COLO829 (cell line): ENCODE measurements around the gene PCSK6.
"Not testable (repeated sequence)": the region's sequence is repeated elsewhere in the genome, so short reads cannot be mapped to it uniquely, and the experiment has no call there.

Source experiments
- DNase-seq: peaks from one replicate; pipeline ENCODE4 v3.0.0; 2012; ENCODE audit warnings: low spot score

The PCSK6 gene

DNA sequence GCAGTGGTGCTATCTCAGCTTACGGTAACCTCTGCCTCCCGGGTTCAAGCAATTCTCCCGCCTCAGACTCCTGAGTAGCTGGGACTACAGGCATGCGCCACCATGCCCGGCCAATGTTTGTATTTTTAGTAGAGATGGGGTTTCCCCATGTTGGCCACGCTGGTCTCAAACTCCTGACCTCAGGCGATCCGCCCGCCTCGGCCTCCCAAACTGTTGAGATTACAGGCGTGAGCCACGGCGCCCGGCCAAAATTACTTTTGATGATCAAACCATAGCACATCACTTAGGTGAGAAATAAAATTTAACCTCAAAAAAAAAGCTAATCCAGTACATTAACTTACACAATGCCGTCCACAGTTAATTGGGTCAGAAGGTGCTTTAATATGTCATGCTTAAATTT is 114.5 kb downstream of the PCSK6 start:
- DNase-seq: not testable (repeated sequence)

DNA sequence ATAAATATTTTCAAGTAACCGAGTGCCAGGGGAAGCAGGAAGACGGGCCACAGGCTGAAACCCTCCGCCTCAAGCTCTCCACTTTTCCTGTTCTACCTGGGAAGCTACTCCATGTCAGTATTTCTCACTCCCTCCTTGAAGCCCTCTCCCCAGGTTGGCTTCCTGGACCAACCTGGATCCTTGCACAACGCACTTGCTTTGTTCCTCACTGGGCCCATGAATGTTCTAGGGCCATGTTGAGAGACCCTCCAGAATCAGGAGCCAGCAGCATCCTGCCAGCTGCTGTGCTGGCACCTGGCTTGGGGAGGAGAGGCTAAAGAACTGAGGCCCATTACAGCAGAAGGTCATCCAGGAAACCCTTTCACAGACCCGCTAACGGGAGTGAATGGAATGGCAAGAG is 115.2 kb downstream of the PCSK6 start:
- no peak for DNase-seq

DNA sequence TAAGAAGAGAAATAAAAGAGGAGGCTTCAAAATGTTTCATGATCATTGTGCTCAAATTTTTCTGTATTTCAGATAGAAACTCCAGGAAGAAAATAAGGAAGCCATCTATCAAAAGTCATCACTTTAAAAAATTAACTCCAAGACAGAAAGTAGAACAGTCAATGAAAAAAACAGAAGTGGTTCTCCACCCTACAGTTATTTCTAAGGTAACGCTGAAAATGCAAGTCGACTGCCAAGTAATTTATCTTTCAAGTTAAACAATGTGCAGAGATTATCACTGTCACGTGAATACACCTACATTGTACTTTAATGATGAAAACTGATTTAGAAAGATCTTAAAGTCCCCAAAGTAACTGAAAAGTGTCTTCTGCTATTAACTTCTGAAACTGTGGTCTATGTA is 115.9 kb downstream of the PCSK6 start:
- no peak for DNase-seq

DNA sequence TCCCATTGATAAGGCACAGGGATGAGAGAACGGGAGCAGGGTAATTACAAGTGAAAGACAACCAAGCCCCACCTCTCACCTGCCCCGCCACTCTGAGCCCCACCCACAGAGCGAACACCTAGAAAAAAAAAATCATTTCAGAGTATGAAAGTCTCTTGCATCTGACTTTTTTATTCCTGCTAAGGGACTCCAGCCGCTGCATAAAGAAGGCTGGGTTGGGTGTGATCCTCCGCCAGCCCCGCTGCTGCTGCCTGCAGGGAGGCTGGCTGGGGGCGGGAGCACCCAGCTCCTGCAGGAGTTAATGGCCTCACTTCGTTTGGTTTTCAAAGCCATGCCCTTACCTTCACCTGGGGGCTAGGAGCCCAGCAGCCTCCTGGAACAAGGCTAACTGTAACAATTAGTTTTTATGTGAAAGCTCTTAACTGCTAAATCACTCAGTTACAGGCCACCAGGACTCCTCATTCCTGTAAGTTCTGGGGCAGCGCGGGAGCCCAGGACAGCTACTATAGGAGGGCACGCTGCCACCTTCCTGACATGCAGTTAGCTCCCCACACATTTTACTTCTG is 116.5 kb downstream of the PCSK6 start:
- DNase-seq: no peak

DNA sequence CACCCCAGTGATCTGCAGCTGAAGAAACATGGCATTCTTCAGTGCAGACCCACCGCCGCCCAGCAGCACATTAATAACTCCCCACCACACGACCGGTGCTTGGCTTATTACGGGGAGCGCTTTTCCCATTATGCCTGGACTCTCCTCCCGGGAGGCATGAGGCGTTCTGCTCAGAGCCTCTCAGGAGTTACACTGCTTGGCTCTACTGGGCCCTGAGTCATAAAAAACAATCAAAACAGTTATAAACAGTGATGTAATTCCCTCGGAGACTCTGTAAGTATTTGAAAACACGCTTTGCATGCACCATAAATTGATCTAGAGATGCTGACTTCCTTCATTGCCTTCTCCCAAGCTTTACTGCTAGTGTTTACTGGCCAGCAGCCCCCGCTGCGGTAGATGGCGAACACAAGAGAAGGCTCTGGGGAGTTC is 117.3 kb downstream of the PCSK6 start:
- DNase-seq: no peak

DNA sequence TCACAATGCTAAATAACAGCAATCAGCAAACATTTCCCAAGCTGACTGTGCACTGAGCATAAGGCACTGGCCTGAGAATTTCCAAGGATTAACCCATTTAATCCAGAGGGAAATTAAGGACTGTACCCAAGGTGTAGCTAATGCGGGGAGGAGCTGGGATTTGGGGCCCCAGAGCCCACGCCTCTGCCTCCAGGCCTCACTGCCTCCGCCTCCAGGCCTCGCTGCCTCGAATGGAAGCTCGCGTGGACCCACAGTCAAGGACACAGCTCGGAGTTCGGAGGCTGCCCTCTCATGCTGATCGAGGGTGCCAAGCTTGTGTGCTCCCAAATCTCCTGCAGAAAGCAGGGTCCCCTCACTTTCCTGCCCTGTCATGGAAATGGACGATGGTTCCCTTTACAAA is 118.0 kb downstream of the PCSK6 start:
- DNase-seq: no peak

DNA sequence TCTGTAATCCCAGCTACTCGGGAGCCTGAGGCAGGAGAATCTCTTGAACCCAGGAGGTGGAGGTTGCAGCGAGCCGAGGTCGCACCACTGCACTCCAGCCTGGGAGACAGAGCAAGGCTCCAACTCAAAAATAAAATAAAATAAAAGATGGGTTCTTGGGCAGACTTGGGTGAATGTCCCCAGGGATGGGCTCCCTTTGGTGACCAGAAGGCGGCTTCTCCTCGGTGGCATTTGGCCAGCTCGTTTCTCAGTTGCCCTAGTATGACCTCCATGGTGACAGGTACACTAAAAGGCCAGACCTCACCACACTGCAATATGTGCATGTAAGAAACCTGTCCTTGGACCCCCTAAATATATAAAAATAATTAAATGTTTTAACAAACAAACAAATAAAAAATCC is 118.4 kb downstream of the PCSK6 start:
- no peak for DNase-seq

DNA sequence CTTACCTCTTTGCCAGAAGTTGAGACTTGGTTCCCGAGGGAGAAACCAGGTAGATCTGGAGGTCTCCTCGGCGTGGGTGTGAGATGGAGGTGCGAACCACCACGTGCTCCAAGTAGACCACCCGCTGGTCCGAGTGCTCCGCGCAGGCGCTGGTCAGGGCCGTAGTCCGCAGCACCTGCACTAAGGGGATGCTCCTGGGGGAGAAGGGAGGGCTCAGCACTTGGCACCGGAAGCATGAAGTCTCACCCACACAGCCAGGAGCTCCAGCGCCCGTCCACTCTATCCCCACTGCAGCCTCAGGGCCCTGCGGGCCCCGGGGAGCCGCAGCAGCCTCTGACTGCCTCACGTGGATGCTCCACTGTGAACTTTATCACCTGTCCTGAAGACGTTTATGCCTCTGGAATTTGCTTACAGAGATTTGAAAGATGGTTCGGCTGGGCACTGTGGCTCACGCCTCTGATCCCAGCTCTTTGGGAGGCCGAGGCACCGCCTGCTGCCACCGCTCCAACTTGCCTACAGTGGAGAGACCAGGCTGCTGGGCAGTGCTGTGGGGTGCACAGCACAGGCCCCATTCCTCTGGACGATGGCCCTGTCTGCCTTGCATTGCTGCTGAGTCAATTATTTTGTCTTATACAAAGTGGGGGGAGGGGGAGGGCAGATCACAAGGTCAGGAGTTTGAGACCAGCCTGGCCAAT is 119.0 kb downstream of the PCSK6 start:
- no peak for DNase-seq

DNA sequence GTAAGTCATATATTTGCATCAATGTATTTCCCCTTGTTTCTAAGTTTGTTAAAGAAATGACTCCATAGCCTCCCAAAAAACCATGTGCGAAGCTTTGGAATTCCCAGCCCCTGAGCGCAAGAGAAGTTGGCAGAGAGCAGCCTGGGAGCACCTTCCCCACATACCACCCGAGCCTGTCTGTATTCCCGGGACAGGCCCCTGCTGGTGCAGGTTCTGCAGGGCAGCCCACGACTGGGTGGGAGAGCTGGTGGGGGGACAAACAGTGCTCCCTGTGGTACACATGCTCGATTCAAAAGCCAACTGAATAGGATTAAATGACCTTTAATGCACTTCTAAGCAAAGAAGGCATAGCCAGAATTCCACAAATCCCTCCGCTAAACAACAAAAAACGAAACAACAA is 119.8 kb downstream of the PCSK6 start:
- no peak for DNase-seq

DNA sequence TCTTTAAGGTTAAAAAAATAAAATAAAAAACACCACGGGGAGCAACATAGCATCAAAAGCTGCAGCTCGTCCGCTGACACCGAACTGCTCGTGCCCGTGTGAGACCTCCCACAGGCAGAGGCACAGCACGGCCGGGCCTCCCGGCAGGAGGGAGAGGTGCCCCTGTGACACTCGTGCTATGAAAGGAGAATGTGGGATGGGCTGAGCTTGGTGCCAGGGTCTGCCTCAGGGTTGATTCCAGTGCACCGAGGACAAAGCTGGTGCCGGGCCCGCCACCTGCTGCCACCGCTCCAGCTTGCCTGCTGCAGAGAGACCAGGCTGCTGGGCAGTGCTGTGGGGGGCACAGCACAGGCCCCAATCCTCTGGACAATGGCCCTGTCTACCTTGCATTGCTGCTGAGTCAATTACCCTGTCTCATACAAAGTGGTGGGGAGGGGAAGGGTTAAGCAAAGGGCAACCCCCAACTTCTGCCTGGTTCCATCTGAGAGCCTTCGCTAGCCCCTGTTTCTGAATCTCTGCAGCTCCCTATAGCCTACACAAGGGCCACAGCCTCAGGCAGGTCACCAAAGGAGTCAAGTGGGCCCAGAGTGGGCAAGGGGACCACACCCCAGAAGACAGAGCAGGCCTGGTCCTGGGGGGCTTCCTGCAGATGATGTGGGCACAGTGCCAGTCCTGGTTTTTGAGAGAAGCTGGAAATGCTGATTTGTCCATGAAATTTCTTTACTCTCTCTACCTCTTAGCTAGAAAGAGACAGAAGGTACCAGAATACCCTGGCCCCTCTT is 120.5 kb downstream of the PCSK6 start:
- DNase-seq: no peak

DNA sequence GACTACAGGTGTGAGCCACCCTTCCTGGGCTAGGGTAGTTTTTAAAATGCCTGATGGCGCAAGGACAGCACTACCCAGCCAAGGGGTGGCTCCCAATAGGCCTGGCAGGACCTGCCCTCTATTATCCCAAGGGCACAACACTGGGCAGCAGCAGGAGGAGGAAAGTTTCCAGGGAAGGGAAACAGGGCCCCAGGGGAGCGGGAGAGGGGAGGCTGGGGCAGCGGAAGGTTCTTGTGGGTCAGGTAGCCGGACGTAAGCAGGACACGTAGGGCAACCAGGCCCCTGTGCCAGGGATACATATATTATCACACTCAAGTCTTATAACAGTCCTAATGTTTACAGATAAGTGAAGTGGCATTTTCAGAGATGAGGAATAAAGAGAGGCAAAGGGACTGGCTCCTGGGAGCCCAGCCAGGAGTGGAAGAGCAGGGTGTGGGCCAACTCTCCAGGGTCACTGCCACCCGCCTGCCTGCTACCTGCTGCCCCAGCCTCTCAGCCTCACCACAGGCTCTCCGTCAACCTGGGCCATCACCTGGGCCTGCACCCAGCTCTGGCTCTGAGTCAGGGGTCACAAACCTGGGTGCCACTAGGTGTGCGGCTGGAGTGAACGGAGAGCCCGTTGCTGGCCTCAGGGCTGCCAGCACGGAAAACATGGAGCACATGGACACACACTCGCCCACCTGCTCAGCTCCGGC is 121.3 kb downstream of the PCSK6 start:
- DNase-seq: no peak

DNA sequence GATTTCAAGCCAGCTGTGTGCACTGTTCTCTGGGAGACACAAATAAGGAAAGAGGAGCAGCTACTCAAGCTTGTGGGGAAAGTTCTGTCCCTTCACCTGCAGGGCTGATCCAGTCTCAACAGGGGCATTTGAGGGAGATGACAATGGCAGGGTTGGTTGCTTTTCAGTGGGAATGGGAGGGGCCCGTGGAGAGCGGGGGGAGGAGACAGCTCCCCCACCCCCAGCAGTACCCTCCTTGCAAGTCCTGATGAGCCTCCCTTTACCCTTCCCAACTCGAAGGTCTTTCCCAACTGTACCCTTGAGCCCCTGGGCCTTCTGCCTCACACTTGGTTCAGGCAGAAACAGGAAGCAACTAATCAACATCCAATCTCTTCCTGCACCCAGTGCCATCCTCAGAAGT is 122.7 kb downstream of the PCSK6 start:
- no peak for DNase-seq

DNA sequence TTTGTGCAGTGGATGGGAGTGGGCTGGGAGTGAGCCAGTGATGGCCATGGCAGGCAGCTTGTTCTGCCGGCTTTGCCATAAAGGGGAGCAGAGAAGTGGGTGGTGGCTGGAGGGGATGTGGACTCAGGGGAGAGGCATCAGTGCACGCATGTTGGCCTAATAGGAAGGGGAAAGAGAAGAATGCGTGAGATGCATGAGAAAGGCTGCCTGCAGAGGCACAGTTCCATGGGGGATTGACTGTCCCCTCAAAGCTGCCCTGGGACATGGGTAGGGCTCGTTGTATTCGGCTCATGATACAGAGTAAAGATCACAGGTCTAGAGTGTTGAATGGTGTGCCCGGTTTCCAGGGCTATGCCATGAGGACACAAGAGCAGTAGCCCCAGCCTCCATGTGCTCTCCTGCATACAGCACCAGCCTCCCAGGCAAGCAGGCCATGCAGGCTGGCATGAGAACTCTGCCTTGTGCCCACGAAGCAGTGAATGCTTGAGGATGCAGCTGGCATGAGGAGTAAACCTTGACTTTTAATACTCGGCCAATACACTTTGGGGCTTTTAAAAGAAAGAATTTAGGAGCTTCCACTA is 126.4 kb downstream of the PCSK6 start:
- DNase-seq: no peak

DNA sequence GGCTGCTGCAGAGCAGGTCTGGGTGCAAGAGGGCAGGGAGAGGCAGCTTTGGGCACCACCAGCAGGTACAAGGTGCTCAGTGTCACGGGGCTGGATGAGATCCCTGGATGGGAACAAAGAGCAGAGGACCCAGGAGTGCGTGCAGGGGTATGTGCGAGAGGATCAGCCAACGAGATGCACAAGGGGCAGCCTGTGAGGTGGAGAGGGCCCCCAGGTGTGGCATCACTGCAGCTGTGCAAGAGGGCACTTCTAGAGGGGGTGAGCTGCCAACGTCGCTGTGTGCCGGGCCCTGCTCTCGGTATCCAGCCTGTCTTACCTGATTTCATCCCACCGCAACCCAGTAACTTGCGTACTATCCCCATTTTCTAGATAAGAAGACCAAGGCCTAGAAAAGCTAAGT is 127.1 kb downstream of the PCSK6 start:
- no peak for DNase-seq

DNA sequence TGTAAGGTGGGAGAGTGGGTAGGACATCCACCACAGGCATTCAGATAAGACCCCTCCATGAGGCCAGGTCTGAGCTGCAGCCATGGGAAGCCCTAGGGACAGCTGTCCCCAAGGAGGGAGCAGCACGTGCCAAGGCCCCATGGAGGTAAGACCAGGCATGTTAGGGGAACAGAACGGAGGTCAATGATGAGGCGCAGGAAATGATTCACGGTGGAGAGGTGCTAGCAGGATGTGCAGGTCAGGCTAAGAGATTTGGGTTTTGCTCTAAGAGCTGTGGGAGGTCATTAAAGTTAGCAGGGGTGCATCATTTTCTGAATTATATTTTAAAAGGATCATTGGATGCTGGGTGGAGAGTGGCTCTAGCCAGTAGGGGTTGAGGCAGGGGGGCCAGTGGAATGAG is 128.1 kb downstream of the PCSK6 start:
- DNase-seq: no peak

DNA sequence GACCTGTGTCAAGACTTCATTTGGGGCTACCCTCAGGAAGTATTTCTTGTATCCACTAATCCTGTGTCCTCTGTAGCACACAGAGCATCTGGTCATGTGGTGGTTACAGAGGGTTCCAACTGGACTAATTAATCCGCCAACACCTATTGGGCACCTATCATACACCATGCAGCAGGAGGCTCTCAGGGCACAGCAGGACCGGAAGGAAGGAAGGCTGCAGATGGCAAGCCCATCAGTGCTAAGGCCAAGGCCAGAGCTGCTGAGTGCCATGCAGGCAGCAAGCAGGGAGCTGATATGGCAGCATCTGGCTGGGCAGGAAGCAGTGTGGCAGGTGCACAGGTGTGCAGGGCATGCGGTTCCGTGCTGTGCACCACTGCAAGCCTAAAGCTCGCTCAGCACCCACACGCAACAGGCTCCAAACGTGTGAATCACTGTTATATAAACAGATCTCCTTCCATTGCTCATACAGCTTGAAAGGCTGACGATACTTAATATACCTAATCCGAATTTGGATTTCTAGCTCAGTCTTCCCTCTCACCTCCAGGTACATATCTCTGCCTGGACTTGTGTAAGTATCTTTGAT is 130.1 kb downstream of the PCSK6 start:
- DNase-seq: no peak

DNA sequence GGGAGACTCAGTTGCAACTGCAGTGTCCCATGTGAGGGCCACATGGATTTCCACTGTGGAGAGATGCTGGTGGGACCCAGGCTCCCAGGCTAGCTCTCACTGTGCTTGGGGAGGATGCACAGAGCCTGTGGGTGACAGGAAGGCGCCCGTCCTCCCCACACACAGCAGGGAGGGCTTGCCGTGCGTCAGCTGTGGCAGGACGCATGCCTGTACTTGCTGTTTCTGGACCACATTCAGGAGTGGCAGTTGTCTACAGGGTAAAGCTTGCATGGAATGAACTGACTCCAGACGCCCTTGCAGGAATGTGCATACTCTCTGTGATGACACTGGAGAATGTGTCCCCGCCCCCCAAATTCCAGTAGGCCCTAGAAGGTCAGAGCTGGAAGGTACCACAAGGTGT is 130.6 kb downstream of the PCSK6 start:
- no peak for DNase-seq

DNA sequence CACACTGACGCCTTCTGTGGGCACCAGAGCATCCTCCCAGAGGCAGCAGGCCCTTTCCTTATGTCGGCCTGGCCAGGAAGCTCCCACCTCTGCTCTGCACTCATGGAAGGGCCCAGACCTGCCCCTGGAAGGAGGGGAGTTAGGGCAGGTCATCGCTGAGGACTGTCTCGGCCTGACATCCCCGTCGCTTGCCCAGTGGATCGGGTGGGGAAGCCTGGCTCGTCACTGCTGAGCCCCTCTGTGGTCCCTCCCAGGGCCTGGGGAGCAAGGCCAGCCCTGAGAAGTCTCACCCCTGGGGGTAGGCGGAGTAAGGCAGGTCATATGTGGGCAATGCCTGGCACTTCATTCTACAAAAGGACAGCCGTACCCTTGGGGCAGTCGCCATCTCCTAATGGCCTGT is 131.6 kb downstream of the PCSK6 start:
- no peak for DNase-seq

DNA sequence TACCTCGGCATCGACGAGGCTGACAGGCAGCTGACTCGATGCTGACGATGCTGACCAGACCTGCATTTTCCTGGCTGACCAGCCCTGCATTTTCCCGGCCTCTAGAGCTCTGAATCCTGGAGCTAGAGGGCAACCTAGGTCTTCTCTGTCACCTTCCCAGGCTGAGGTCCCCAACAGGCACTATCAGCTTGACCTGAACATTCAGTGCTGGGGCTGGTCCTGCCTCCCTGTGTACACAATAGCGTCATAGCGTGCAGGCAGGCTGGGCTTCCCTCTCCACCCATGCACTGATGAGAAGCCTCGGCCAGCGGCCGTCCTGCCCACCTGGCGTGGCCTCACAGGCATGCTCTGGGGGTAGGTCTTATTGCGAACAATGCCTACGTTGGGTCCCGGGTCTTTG is 132.2 kb downstream of the PCSK6 start:
- DNase-seq: no peak

DNA sequence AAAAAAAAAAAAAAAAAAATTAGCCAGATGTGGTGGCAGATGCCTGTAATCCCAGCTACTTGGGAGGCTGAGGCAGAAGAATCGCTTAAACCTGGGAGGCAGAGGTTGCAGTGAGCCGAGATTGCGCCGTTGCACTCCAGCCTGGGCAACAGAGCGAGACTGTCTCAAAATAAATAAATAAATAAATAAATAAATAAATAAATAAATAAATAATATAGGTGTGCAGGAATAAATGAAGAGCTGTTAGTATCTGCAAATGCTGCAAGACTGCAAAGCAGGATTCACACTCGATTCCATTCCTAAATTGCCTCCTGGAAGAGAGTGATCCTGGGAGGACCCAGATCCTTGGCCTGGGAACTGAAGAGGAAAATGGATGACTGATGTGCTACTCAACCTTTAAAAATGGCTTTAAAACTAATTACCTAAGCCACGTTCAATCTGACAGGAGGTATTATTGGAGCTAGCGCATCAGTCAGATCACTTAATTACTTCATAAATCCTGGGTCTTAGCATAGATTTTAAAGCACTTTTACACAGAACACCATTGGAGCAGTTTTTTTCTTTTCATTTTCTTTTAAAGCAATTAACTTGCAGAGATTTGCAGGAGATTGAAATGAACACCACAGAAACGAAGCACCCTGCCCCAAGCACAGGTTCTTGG is 132.9 kb downstream of the PCSK6 start:
- not testable (repeated sequence) for DNase-seq

DNA sequence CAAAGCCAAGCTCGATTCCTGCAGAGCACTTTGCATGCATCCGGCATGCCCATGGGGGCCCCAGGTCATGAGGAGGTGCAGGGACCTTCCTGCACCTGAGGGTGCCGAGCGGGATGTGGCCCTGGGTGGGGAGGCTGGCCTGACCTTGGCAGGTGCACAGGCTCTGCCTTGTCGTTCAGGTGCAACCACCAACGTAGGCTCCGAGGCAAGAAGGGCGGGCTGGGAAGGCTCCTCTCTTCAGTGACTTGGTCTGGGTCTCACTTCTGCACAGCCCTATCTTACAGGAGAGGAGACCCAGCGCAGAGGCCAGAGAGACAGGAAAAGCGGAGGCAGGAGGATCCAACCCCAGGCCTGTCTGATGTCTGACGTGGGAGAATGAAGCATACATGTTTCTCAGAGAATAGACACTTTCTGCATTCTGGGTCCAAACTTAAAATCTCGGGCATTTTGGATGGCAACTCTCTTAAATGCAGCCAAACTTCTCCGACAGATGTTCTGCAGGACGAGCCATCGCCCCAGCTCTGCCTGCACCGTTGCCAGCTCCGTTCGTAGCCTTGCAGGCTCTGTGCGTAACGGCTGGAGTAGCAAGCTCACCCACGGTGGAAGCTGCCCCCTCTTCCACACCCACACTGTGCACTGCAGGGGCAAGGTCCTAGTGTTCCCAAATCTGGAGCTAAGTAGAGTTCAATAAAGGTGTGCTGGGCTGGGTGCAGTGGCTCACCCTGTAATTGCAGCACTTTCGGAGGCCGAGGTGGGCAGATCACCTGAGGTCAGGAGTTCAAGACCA is 133.6 kb downstream of the PCSK6 start:
- no peak for DNase-seq
